Ectodermal cell (in vitro differentiated cells): ENCODE results near the gene TUBGCP3.

Experiments used
- H3K27ac ChIP-seq: 2 replicates; pipeline ENCODE4 v1.7.0; 2013; ENCODE audit warnings: mild to moderate bottlenecking, low read depth, low read length; ENCODE audit not compliant: insufficient read depth, poor library complexity, severe bottlenecking
- H3K27me3 ChIP-seq: 2 replicates; pipeline ENCODE4 v1.7.0; 2013; ENCODE audit warnings: mild to moderate bottlenecking, low read length; ENCODE audit not compliant: insufficient read depth, control insufficient read depth, poor library complexity, severe bottlenecking
- H3K36me3 ChIP-seq: one replicate; pipeline ENCODE4 v1.7.0; 2013; ENCODE audit warnings: low read length; ENCODE audit not compliant: control insufficient read depth, insufficient read depth
- H3K4me1 ChIP-seq: one replicate; pipeline ENCODE4 v1.7.0; 2013; ENCODE audit warnings: low read length; ENCODE audit not compliant: control insufficient read depth, insufficient read depth
- H3K4me3 ChIP-seq: 2 replicates; pipeline ENCODE4 v1.7.0; 2013; ENCODE audit warnings: low read depth, low read length, control low read depth; ENCODE audit not compliant: insufficient read depth
- H3K9me3 ChIP-seq: 2 replicates; pipeline ENCODE4 v1.7.0; 2013; ENCODE audit warnings: mild to moderate bottlenecking, low read length, moderate library complexity; ENCODE audit not compliant: control insufficient read depth
- WGBS, 2 experiments: methylation state at CpG; one replicate each; pipeline ENCODE4 v1.1.7; 2013; ENCODE audit warnings: missing lambda C conversion rate in 2 of 2; 5-methylcytosine and 5-hydroxymethylcytosine counted together

Gene TUBGCP3

GRCh38 chr13:112579310-112579843 lies 8.6 kb downstream of the TUBGCP3 start:
- Histone ChIP-seq H3K36me3 (no peaks in the 10 kb centered on the region), H3K27me3 (no peaks in the 10 kb centered on the region), H3K9me3 (no peaks in the 10 kb centered on the region), H3K4me1 (no peaks in the 10 kb centered on the region), H3K4me3 (no peak overlapping the region), H3K27ac (no peak overlapping the region)
- 95 to 98% methylated on average over 18 of the region's 18 CpGs for WGBS, 2 experiments

GRCh38 chr13:112576768-112577167 lies 11.2 kb downstream of the TUBGCP3 start:
- no peaks in the 10 kb centered on the region for H3K27me3 ChIP-seq
- H3K4me3 ChIP-seq: no peak overlapping the region
- H3K27ac ChIP-seq: no peak overlapping the region
- H3K9me3 ChIP-seq: no peaks in the 10 kb centered on the region
- no peaks in the 10 kb centered on the region for H3K4me1 ChIP-seq
- no peaks in the 10 kb centered on the region for H3K36me3 ChIP-seq

- no peaks in the 10 kb centered on the region for H3K9me3 ChIP-seq
- H3K4me1 ChIP-seq: no peaks in the 10 kb centered on the region
- no peak overlapping the region for H3K4me3 ChIP-seq
- H3K27me3 ChIP-seq: no peaks in the 10 kb centered on the region
- no peaks in the 10 kb centered on the region for H3K36me3 ChIP-seq
- 86 to 98% methylated on average over 3 of the region's 4 CpGs for WGBS, 2 experiments
- H3K27ac ChIP-seq: no peak overlapping the region
Measured at GRCh38 chr13:112576191-112576590, 11.8 kb downstream of the TUBGCP3 start.

- Histone ChIP-seq H3K9me3 (no peaks in the 10 kb centered on the region), H3K4me3 (no peak overlapping the region), H3K4me1 (no peaks in the 10 kb centered on the region), H3K27ac (no peak overlapping the region), H3K36me3 (no peaks in the 10 kb centered on the region), H3K27me3 (no peaks in the 10 kb centered on the region)
- 82 to 87% methylated on average over 3 to 5 of the region's 5 CpGs for WGBS, 2 experiments
Measured at GRCh38 chr13:112575675-112576074, 12.3 kb downstream of the TUBGCP3 start.

- no peaks in the 10 kb centered on the region for H3K9me3 ChIP-seq
- WGBS, 2 experiments: 74 to 91% methylated on average over 6 to 7 of the region's 7 CpGs
- H3K27ac ChIP-seq: no peak overlapping the region
Measured at GRCh38 chr13:112574834-112575613, 12.9 kb downstream of the TUBGCP3 start.

GRCh38 chr13:112574416-112574815 lies 13.5 kb downstream of the TUBGCP3 start:
- Histone ChIP-seq H3K27me3 (no peaks in the 10 kb centered on the region), H3K4me3 (no peak overlapping the region), H3K27ac (no peak overlapping the region), H3K9me3 (no peaks in the 10 kb centered on the region), H3K4me1 (peaks cover 6% of the 10 kb centered on the region), H3K36me3 (no peaks in the 10 kb centered on the region)
- WGBS, 2 experiments: 92 to 94% methylated on average over 1 of the region's 1 CpG

More at GRCh38 chr13:112574834-112575613, 12.9 kb downstream of the TUBGCP3 start:
- Histone ChIP-seq H3K4me1 (peaks cover 2% of the 10 kb centered on the region), H3K27me3 (no peaks in the 10 kb centered on the region), H3K36me3 (no peaks in the 10 kb centered on the region), H3K4me3 (no peak overlapping the region)

- Histone ChIP-seq H3K9me3 (no peaks in the 10 kb centered on the region), H3K36me3 (no peaks in the 10 kb centered on the region), H3K27me3 (no peaks in the 10 kb centered on the region), H3K4me1 (peaks cover 6% of the 10 kb centered on the region), H3K27ac (no peak overlapping the region), H3K4me3 (no peak overlapping the region)
- WGBS, 2 experiments: 91 to 99% methylated on average over 2 of the region's 2 CpGs
Measured at GRCh38 chr13:112573710-112574109, 14.2 kb downstream of the TUBGCP3 start.

- peaks cover 6% of the 10 kb centered on the region for H3K4me1 ChIP-seq
- 93 to 94% methylated on average over 5 of the region's 5 CpGs for WGBS, 2 experiments
- H3K27ac ChIP-seq: no peak overlapping the region
- no peak overlapping the region for H3K4me3 ChIP-seq
- peaks cover 4% of the 10 kb centered on the region for H3K36me3 ChIP-seq
- no peaks in the 10 kb centered on the region for H3K27me3 ChIP-seq
- no peaks in the 10 kb centered on the region for H3K9me3 ChIP-seq
Measured at GRCh38 chr13:112572366-112572765, 15.6 kb downstream of the TUBGCP3 start.

GRCh38 chr13:112569821-112570220 lies 18.1 kb downstream of the TUBGCP3 start:
- no peaks in the 10 kb centered on the region for H3K27me3 ChIP-seq
- no peaks in the 10 kb centered on the region for H3K9me3 ChIP-seq
- no peak overlapping the region for H3K27ac ChIP-seq
- WGBS, 2 experiments: 74 to 87% methylated on average over 7 of the region's 7 CpGs
- H3K4me1 ChIP-seq: peaks cover 6% of the 10 kb centered on the region
- peaks cover 4% of the 10 kb centered on the region for H3K36me3 ChIP-seq
- no peak overlapping the region for H3K4me3 ChIP-seq

- no peak overlapping the region for H3K4me3 ChIP-seq
- no peaks in the 10 kb centered on the region for H3K27me3 ChIP-seq
- H3K27ac ChIP-seq: no peak overlapping the region
- H3K36me3 ChIP-seq: peaks cover 11% of the 10 kb centered on the region
- WGBS, 2 experiments: 93% methylated on average over 5 of the region's 5 CpGs
- H3K9me3 ChIP-seq: no peaks in the 10 kb centered on the region
- H3K4me1 ChIP-seq: peaks cover 6% of the 10 kb centered on the region
Measured at GRCh38 chr13:112567161-112567862, 20.6 kb downstream of the TUBGCP3 start.
